IMR-90 (cell line): ENCODE data around the gene NTM. TPM values are rescaled to one million over a fixed set of nuclear protein-coding genes. Genes with fewer than 3 reads are reported as not detected.

Source experiments
- ATAC-seq: fragments of 200-7000 bp; cut with Tn5 transposase; 2 replicates; pipeline ENCODE4 v1.9.1; 2020; ENCODE audit warnings: low read depth, mild to moderate bottlenecking, moderate library complexity
- BruUV-seq: library from RNA; stranded (reverse); fragments of 400-500 nt; replicated peaks from 2 replicates; lab custom pipeline; 2021; lab: Mats Ljungman, UMichigan
- CTCF ChIA-PET: fragments of 300-600 bp; formaldehyde crosslinking; extraction: SDS; loops from one replicate; lab custom pipeline; 2021; ENCODE audit warnings: antibody characterized with exemption; lab: Yijun Ruan, JAX
- POLR2A ChIA-PET: fragments of 300-600 bp; sonication (Branson Sonifier 250); formaldehyde crosslinking; loops from one replicate; lab custom pipeline; 2022; ENCODE audit warnings: antibody characterized with exemption; ENCODE audit not compliant: unreplicated experiment; lab: Charles Lee
- DNase-seq: peaks from one replicate; pipeline ENCODE4 v3.0.0; 2013
- H2AFZ ChIP-seq: replicated peaks from 2 replicates; pipeline ENCODE3; 2013; ENCODE audit warnings: low read length, mild to moderate bottlenecking; ENCODE audit not compliant: poor library complexity
- H2AK5ac ChIP-seq: 2 replicates; pipeline ENCODE4 v1.6.1; 2013; ENCODE audit warnings: low read depth, low read length, inconsistent platforms
- H2AK9ac ChIP-seq: replicated peaks from 2 replicates; pipeline ENCODE3; 2013; ENCODE audit warnings: mild to moderate bottlenecking, low read depth, low read length, moderate library complexity; ENCODE audit not compliant: poor library complexity
- H2BK120ac ChIP-seq: 2 replicates; pipeline ENCODE4 v1.6.1; 2013; ENCODE audit warnings: low read depth, low read length, inconsistent platforms
- H2BK15ac ChIP-seq: 3 replicates; pipeline ENCODE4 v1.6.1; 2013; ENCODE audit warnings: low read depth, low read length, inconsistent platforms
- H2BK20ac ChIP-seq: 2 replicates; pipeline ENCODE4 v1.6.1; 2013; ENCODE audit warnings: low read depth, mild to moderate bottlenecking, inconsistent platforms, low read length, moderate library complexity
- H2BK5ac ChIP-seq: 2 replicates; pipeline ENCODE4 v1.6.1; 2013; ENCODE audit warnings: mild to moderate bottlenecking, low read depth, low read length, inconsistent platforms; ENCODE audit not compliant: poor library complexity, severe bottlenecking
- H3K14ac ChIP-seq: replicated peaks from 2 replicates; pipeline ENCODE4 v1.6.1; 2013; ENCODE audit warnings: low read depth, low read length, inconsistent platforms
- H3K18ac ChIP-seq: 2 replicates; pipeline ENCODE4 v1.6.1; 2013; ENCODE audit warnings: low read depth, low read length, control low read depth
- H3K23ac ChIP-seq: 2 replicates; pipeline ENCODE4 v1.6.1; 2013; ENCODE audit warnings: low read depth, low read length, inconsistent platforms
- H3K27ac ChIP-seq: 2 replicates; pipeline ENCODE4 v1.5.1; 2013; ENCODE audit warnings: mild to moderate bottlenecking, control low read depth, low read length; ENCODE audit not compliant: insufficient read depth
- H3K27me3 ChIP-seq: 2 replicates; pipeline ENCODE4 v1.6.1; 2013; ENCODE audit warnings: low read length; ENCODE audit not compliant: control insufficient read depth, insufficient read depth
- H3K36me3 ChIP-seq: 2 replicates; pipeline ENCODE4 v1.6.1; 2013; ENCODE audit warnings: low read length, mixed read lengths; ENCODE audit not compliant: control insufficient read depth, insufficient read depth
- H3K4ac ChIP-seq: 2 replicates; pipeline ENCODE4 v1.6.1; 2013; ENCODE audit warnings: low read depth, low read length, inconsistent platforms
- H3K4me1 ChIP-seq: 2 replicates; pipeline ENCODE4 v1.6.1; 2013; ENCODE audit warnings: low read length, mixed read lengths; ENCODE audit not compliant: control insufficient read depth, insufficient read depth
- H3K4me2 ChIP-seq: 2 replicates; pipeline ENCODE4 v1.6.1; 2013; ENCODE audit warnings: low read depth, mild to moderate bottlenecking, control low read depth, low read length, moderate library complexity
- H3K4me3 ChIP-seq: 2 replicates; pipeline ENCODE4 v1.5.1; 2013; ENCODE audit warnings: low read depth, mild to moderate bottlenecking, control low read depth, low read length, moderate library complexity; ENCODE audit not compliant: insufficient read depth
- H3K56ac ChIP-seq: 2 replicates; pipeline ENCODE4 v1.6.1; 2013; ENCODE audit warnings: low read length, inconsistent platforms; ENCODE audit not compliant: insufficient read depth; ENCODE audit errors: extremely low read depth
- H3K79me1 ChIP-seq, 2 experiments: 2 replicates each; pipeline ENCODE4 v1.6.1; 2013; ENCODE audit warnings: low read length in 2 of 2, inconsistent platforms in 1 of 2, low read depth in 1 of 2
- H3K9ac ChIP-seq: 2 replicates; pipeline ENCODE4 v1.6.1; 2013; ENCODE audit warnings: low read depth, low read length, control low read depth
- H3K9me1 ChIP-seq: 2 replicates; pipeline ENCODE4 v1.6.1; 2013; ENCODE audit warnings: low read length, inconsistent platforms; ENCODE audit not compliant: insufficient read depth
- H3K9me3 ChIP-seq: 2 replicates; pipeline ENCODE4 v1.6.1; 2013; ENCODE audit warnings: low read length; ENCODE audit not compliant: control insufficient read depth, insufficient read depth
- H4K20me1 ChIP-seq: 2 replicates; pipeline ENCODE4 v1.6.1; 2013; ENCODE audit warnings: low read length, inconsistent platforms; ENCODE audit not compliant: insufficient read depth
- H4K5ac ChIP-seq: 2 replicates; pipeline ENCODE4 v1.6.1; 2013; ENCODE audit warnings: mild to moderate bottlenecking, low read depth, low read length, control low read depth
- H4K8ac ChIP-seq, 2 experiments: 2 replicates each; pipeline ENCODE4 v1.6.1; 2013; ENCODE audit warnings: low read depth in 2 of 2, low read length in 2 of 2, control low read depth in 1 of 2, inconsistent platforms in 1 of 2
- H4K91ac ChIP-seq: 2 replicates; pipeline ENCODE4 v1.6.1; 2013; ENCODE audit warnings: low read depth, low read length, inconsistent platforms; ENCODE audit not compliant: insufficient read depth
- CTCF ChIP-seq: conservative IDR thresholded peaks from 2 replicates; pipeline ENCODE4 v1.5.1; 2012; ENCODE audit warnings: mild to moderate bottlenecking, low read depth, low read length, improper control_type of control experiment
- FOS ChIP-seq: fragments of 150-350 bp; IDR thresholded peaks from 2 replicates; pipeline ENCODE4 v1.6.1; 2016; ENCODE audit warnings: low read depth, low read length
- NFE2L2 ChIP-seq: fragments of 150-350 bp; IDR thresholded peaks from 2 replicates; pipeline ENCODE4 v1.6.1; 2016; ENCODE audit warnings: low read depth, mild to moderate bottlenecking, low read length
- WGBS, 2 experiments: methylation state at CpG; one replicate each; pipeline versions ENCODE4 v1.1.5 to v1.1.7; 2013; ENCODE audit warnings: missing lambda C conversion rate in 2 of 2; ENCODE audit not compliant: insufficient read length in 1 of 2; ENCODE audit errors: extremely low coverage in 2 of 2; 5-methylcytosine and 5-hydroxymethylcytosine counted together
- dilution Hi-C: fragments of 300-500 bp; cut with HindIII; formaldehyde crosslinking; loops from one replicate; pipeline ENCODE4 v1.14.3; 2018; ENCODE audit warnings: low sequenced_read_pairs; ENCODE audit not compliant: unreplicated experiment
- in situ Hi-C: fragments of 300-500 bp; cut with MboI; formaldehyde crosslinking; loops from 3 replicates; pipeline ENCODE4 v1.14.3; 2019; ENCODE audit warnings: low sequenced_read_pairs, inconsistent platforms, mixed read lengths
- intact Hi-C: fragments of 100-400 bp; cut with micrococcal nuclease; formaldehyde crosslinking; loops from 2 replicates; pipeline ENCODE4 v1.10.0; 2022
- polyA plus RNA-seq, 3 experiments: library from polyadenylated mRNA; depleted of rRNA; stranded (reverse); fragments of >200 nt; gene quantifications; 2 replicates each; pipeline ENCODE4 v1.2.3, GENCODE V29; 2012; ENCODE audit warnings: low replicate concordance in 1 of 3
- total RNA-seq: library from RNA; depleted of rRNA; stranded (reverse); fragments of >200 nt; gene quantifications from 2 replicates; pipeline ENCODE4 v1.2.3, GENCODE V29; 2012

The NTM gene
- total and polyA plus RNA-seq, 2 of the 4 experiments (the other 2 are of a cell fraction) = 19.5 to 25.5 TPM

GRCh38 chr11:131449036-131450019 is 78.9 kb downstream of the NTM start:
- no peaks in the 10 kb centered on the region for H3K36me3 ChIP-seq
- H3K9me1 ChIP-seq = no peaks in the 10 kb centered on the region
- TF ChIP-seq FOS = no peak
- TF ChIP-seq CTCF = no peak
- TF ChIP-seq NFE2L2 = no peak
- H3K4me3 ChIP-seq = no peak overlapping the region
- dilution Hi-C loops (no loop called here), in situ Hi-C loops (no loop called here), intact Hi-C loops (no loop called here)
- H2BK15ac ChIP-seq = no peak overlapping the region
- H4K5ac ChIP-seq = no peak overlapping the region
- H2AK9ac ChIP-seq = peak overlapping the region; percentile 47
- no peaks in the 10 kb centered on the region for H3K4me1 ChIP-seq
- no peak for DNase-seq
- H3K79me1 ChIP-seq = no peaks in the 10 kb centered on the region
- H2AK5ac ChIP-seq = no peak overlapping the region
- H2BK20ac ChIP-seq = no peak overlapping the region
- H3K9ac ChIP-seq = no peak overlapping the region
- H4K20me1 ChIP-seq = no peaks in the 10 kb centered on the region
- H4K8ac ChIP-seq = no peak overlapping the region
- no peak overlapping the region for H3K14ac ChIP-seq
- ChIA-PET POLR2A (no interaction called here), CTCF (no interaction called here)
- H4K91ac ChIP-seq = no peak overlapping the region
- no peak overlapping the region for H3K4ac ChIP-seq
- H2BK120ac ChIP-seq = no peak overlapping the region
- 56% methylated on average over 9 of the region's 17 CpGs; no CpG with 5 or more reads in 1 of the 2 experiments for WGBS, 2 experiments
- H2BK5ac ChIP-seq = no peak overlapping the region
- H3K18ac ChIP-seq = no peak overlapping the region
- no peak overlapping the region for H3K4me2 ChIP-seq
- H3K27me3 ChIP-seq = no peaks in the 10 kb centered on the region
- no peak overlapping the region for H3K56ac ChIP-seq
- H3K27ac ChIP-seq = no peak overlapping the region
- H2AFZ ChIP-seq = no peak overlapping the region
- ATAC-seq = no peak
- H3K9me3 ChIP-seq = no peaks in the 10 kb centered on the region
- H3K23ac ChIP-seq = no peak overlapping the region
- BruUV-seq = no TSS peak
